ENCODE measurements around the gene BPGM.
A peak's percentile ranks its signal among the peaks of the same experiment; 100 is the strongest.
"Not testable (repeated sequence)": the region's sequence is repeated elsewhere in the genome, so short reads cannot be mapped to it uniquely, and the experiment has no call there.

Gene BPGM

GRCh38 chr7:134632052-134632451 is 14.6 kb upstream of the BPGM start:
- no peak for DNase-seq (ENCODE audit: low spot score)

DNA sequence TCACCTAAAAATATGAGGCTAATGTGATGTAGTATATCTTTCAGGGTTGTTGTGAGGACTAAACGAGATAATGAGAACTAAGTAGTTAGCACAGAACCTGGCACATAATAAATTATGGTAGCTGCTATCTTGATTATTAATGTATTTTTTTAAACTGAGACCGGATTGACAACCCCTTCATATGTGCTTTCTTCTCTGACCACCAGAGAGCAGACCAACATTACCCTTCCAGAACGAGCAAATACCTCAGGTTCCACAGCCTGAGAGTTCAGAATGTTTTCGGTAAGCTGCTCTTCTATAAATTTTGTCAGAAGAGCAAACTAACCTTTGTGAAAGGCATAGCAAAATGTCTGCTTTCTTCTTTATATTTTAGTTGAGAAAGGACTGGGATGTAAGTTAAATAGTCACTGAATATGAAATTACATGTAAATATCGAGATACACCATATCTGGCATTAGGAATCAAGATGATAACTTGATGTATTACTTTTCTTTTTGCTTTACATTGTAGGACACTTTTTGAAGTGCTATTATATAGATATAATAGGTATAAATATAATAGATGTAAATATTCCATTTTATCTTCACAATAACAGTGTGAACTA is 13.6 kb upstream of the BPGM start:
- no peak for DNase-seq (ENCODE audit: low spot score)

GRCh38 chr7:134636008-134636449 is 10.6 kb upstream of the BPGM start:
- no peak for DNase-seq (ENCODE audit: low spot score)

DNA sequence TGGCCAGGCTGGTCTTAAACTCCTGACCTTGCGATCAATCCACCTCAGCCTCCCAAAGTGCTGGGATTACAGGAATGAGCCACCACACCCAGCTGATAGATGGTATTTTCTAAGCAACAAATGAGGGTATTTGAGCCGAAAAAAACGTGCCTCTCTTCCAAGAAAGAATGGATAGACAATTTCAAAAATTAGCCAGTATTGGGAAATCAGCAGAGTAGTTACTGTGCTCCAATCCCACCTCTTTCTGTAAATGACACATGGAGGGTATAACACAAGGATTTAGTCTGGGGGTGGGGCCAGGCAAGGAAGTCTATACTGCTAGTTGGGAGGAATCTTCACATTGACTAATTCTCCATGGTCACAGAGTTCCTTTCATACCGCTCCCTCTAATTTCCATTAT is 9.2 kb upstream of the BPGM start:
- DNase-seq (ENCODE audit: low spot score), result no peak

DNA sequence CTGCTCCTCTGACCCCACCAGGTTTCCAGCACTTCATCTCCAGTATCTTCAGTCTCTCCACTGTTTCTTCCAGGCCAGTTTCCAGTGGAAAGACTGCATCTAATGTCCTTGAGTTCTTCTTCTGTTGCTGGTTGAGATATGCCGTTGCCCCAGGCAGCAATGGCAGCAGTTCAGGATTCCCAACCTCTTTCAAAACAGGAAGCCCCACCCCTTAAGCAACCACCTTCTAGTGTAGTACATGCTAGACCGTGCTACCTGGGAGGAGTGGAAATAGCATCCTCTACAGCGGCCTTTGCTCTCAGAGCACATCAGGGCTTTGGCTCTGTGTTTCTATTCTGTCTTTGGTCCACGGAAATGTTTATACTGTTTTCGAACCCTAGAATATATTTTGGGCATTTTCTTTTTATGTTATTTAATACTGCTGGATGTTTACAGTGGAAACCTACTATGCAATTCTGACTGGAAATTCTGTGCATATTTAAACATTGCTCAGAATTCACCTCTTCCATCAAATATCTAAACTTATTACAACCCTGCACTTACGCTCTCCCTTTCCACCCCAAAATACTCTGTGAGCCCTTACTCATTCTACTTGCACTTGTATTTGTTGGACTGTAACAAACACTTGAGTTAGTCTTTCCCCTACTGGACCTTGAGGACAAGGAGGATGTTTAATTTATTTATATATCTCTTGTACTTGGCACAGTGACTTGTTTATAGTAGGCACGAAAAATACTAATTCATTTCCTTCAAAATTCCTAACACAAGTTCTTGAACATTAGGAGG is 8.5 kb upstream of the BPGM start:
- DNase-seq (ENCODE audit: low spot score), result no peak

DNA sequence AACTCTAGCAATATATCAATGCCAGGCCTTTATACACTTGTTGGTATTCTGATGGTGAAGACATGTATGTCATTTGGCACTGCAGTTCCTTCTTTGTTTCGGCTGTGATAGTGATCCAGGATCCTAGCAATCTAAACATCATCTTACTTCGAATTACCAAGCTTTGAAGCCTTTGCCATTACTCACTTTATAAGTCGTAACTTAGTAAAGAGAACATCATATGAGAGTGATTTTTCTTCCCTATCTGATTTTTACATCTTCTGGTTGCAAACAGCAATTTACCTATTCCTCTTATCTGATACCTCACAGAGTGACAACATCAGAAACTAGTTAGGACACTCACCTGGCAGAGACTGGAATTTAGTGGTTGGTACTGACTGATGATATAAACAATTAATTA is 7.6 kb upstream of the BPGM start:
- no peak for DNase-seq (ENCODE audit: low spot score)

- no peak for DNase-seq (ENCODE audit: low spot score)
These were observed 6.9 kb upstream of the BPGM start for GRCh38 chr7:134639683-134640279.

GRCh38 chr7:134640842-134641715 is 5.6 kb upstream of the BPGM start:
- no peak for DNase-seq (ENCODE audit: low spot score)

DNA sequence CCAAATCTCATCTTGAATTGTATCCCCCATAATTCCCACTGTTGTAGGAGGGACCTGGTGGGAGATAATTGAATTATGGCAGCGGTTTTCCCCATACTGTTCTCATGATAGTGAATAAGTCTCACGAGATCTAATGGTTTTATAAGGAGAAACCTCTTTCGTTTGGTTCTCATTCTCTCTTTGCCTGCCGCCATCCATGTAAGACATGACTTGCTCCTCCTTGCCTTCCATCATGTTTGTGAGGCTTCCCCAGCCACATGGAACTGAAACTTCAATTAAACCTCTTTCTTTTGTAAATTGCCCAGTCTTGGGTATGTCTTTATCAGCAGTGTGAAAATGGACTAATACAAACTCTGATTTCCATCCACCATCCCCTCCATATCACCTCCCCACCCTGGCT is 4.7 kb upstream of the BPGM start:
- DNase-seq (ENCODE audit: low spot score), result not testable (repeated sequence)

DNA sequence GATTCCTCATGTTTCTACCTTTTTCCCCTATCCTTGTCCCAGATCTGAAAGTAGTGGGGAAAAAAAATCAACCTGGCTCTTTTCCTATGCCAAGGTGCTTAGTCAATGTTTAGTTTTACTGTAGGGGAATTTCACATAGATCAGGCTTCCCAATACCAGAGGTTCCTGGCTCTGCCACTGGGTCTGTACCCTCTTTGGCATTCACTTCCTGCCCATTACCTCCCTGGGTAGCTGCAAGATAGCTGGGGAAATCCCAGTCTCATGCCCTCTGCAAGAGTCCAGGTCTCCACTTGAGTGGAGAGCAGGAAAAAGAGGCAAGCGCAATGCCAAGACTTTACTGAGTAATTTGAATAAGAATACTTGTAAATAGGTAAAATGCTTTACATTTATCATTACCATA is 3.5 kb upstream of the BPGM start:
- no peak for DNase-seq (ENCODE audit: low spot score)

DNA sequence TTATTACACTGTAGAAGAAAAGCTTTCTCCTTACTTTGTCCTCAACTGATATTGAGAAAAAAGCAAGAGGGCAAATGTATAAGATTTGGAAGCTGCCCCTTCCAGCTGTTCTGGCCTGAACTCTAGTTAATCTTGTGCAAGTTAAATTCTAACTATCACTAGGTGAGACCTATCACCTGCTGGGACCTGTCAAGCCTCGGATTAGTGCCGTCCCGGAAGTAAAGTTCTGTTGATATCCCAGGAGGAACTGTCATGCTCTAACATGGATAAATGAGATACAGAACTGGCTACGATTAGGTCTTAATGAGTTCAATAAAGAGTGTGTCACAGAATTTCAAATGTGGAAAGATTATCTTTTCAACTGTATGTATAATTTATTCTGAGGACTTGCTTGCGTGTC is 1.2 kb upstream of the BPGM start:
- no peak for DNase-seq (ENCODE audit: low spot score)

- DNase-seq (ENCODE audit: low spot score), result no peak
These were observed 718 bp upstream of the BPGM start for GRCh38 chr7:134645935-134646334.

DNA sequence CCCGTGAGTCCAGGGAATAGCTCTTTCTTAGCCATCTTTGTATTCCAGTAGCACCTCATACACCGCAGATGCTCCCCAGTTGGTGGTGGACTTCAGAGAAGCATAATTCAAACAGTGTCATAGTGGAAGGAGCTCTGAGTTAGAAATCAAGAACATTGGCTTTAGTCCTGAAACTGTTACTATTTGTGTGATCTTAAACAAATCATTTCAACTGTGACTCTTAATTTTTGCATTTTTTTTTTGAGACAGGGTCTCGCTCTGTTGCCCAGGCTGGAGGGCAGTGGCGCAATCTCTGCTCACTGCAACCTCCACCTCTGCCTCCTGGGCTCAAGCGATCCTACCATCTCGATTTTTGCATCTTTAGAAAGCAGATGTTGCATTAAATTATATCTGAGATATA is 1.8 kb downstream of the BPGM start:
- no peak for DNase-seq (ENCODE audit: low spot score)

DNA sequence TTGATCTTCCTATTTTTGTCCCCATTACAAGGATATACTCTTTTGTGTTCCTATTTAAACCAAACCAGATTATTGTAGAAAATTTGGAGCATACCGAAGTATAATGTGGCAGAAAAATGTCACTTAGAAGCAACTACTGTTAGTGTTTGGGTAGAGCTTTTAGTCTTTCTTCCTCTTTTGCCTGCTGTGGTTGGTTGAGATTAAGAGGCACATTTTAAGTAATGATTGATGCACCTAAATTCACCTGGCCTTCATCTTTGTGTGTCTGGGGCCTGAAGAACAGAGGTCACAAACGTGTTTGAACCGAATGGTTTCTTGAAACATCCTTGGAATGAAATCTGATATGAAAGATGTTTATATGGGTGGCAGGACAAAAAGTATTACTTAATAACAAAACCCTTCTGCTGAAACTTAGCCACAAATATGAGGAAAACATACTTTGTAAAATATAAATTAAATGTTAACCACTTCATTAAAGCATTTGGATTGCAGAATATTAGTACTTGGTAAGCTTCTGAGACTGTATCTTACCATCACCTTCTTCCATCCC is 2.6 kb downstream of the BPGM start:
- DNase-seq (ENCODE audit: low spot score), result no peak

DNA sequence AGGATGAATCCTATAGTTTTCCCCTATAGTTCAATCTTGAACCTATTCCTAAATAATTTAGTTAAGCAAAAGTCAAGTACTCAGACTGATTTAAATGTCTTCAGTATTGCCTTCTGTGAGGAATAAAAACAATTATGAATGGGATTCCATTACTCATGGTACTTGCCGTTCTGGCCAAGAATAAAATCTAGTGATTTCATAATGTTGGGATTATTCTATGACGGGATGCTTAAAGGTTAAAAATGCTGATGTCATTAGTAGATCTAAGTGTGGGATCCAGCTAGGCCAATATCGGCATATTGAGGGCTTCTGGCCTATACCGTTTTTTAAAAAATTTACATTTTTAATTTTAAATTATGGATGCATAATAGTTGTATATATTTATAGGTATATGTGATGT is 5.3 kb downstream of the BPGM start:
- DNase-seq (ENCODE audit: low spot score), result no peak

DNA sequence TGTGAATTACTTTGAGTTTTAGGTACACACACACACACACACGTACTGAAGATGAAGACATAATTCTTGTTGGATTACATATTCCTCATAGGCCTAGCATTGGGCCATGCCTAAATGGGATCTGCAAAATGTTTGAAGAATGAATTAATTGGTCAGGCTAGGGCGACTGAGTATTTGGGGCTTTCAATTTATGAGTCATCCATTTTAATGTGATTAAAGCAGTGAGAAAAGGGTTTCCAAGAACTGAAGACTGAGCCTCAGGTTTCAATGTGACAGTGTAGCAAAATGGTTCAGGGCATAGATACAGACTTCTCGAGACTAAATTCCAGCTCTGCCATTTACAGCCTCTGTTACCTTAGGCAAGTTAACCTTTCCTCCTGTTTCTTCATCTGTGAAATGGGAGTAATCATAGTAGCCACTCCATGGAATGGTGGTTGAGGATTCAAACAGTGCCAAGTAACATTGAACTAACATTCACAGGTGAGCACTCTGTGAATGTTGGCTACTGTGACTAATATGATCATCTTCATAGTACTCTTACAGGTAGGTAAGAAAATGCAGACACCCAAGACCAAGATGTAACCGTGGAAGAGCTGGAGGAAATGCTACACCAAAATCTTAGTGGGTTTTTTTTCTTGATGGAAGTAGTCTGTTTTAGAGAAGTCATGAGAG is 7.6 kb downstream of the BPGM start:
- no peak for DNase-seq (ENCODE audit: low spot score)

GRCh38 chr7:134657526-134657925 is 10.9 kb downstream of the BPGM start:
- DNase-seq (ENCODE audit: low spot score), result no peak

- no peak for DNase-seq (ENCODE audit: low spot score)
These were observed 13.7 kb downstream of the BPGM start for GRCh38 chr7:134660242-134660785.

- peak; percentile 60 for DNase-seq (ENCODE audit: low spot score)
These were observed 14.3 kb downstream of the BPGM start for GRCh38 chr7:134660961-134661376.

GRCh38 chr7:134662166-134662870 is 15.7 kb downstream of the BPGM start:
- DNase-seq (ENCODE audit: low spot score), result no peak

DNA sequence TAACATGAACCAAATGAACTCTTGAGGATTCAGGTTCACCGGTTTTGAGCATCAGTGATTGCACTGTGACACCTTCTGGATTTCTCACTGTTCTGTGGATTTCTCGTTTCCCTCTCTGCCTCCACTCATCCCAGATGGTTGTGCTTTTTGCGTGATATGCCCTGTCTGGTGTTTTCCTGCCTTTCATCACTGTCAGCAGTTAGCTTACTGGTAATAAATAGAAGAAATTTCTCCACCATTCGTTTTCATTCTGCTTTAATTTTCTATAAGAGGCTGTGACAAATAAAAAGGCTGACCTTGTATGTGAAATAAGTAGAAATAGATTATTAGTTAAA is 16.2 kb downstream of the BPGM start:
- no peak for DNase-seq (ENCODE audit: low spot score)
